ENCODE data around the gene TRAF3.
"Not testable (repeated sequence)": the region's sequence is repeated elsewhere in the genome, so short reads cannot be mapped to it uniquely, and the experiment has no call there.

Gene TRAF3

GRCh38 chr14:102754370-102755262 lies 22.6 kb upstream of the TRAF3 start:
- H3K36me3 ChIP-seq (ENCODE audit: control insufficient read depth, insufficient read depth, low read length, severe bottlenecking) = no peaks in the 10 kb centered on the region
- no peak for DNase-seq (ENCODE audit: low read depth)
- no peak overlapping the region for H3K4me3 ChIP-seq (ENCODE audit: low read length)
- H3K27me3 ChIP-seq (replicated peaks; ENCODE audit: control insufficient read depth, insufficient read depth, low read length) = no peaks in the 10 kb centered on the region
- no peaks in the 10 kb centered on the region for H3K4me1 ChIP-seq (ENCODE audit: control insufficient read depth, insufficient read depth, low read length)
- H3K9me3 ChIP-seq (ENCODE audit: control insufficient read depth, low read length) = no peaks in the 10 kb centered on the region
- no peak overlapping the region for H3K9ac ChIP-seq (ENCODE audit: low read length)

- H3K36me3 ChIP-seq (ENCODE audit: control insufficient read depth, insufficient read depth, low read length, severe bottlenecking) = no peaks in the 10 kb centered on the region
- peaks cover 18% of the 10 kb centered on the region for H3K27me3 ChIP-seq (replicated peaks; ENCODE audit: control insufficient read depth, insufficient read depth, low read length)
- no peaks in the 10 kb centered on the region for H3K4me1 ChIP-seq (ENCODE audit: control insufficient read depth, insufficient read depth, low read length)
- H3K4me3 ChIP-seq (ENCODE audit: low read length) = no peak overlapping the region
- H3K9me3 ChIP-seq (ENCODE audit: control insufficient read depth, low read length) = no peaks in the 10 kb centered on the region
- H3K9ac ChIP-seq (ENCODE audit: low read length) = no peak overlapping the region
- DNase-seq (ENCODE audit: low read depth) = no peak
Observed at GRCh38 chr14:102757646-102758045, 19.6 kb upstream of the TRAF3 start.

GRCh38 chr14:102758087-102758486 lies 19.2 kb upstream of the TRAF3 start:
- Histone ChIP-seq H3K4me3 (ENCODE audit: low read length) (no peak overlapping the region), H3K9ac (ENCODE audit: low read length) (no peak overlapping the region), H3K36me3 (ENCODE audit: control insufficient read depth, insufficient read depth, low read length, severe bottlenecking) (no peaks in the 10 kb centered on the region), H3K9me3 (ENCODE audit: control insufficient read depth, low read length) (no peaks in the 10 kb centered on the region), H3K4me1 (ENCODE audit: control insufficient read depth, insufficient read depth, low read length) (no peaks in the 10 kb centered on the region), H3K27me3 (replicated peaks; ENCODE audit: control insufficient read depth, insufficient read depth, low read length) (peaks cover 18% of the 10 kb centered on the region)
- no peak for DNase-seq (ENCODE audit: low read depth)

GRCh38 chr14:102759456-102760187 lies 17.6 kb upstream of the TRAF3 start:
- Histone ChIP-seq H3K4me1 (ENCODE audit: control insufficient read depth, insufficient read depth, low read length) (no peaks in the 10 kb centered on the region), H3K27me3 (replicated peaks; ENCODE audit: control insufficient read depth, insufficient read depth, low read length) (peaks cover 18% of the 10 kb centered on the region), H3K36me3 (ENCODE audit: control insufficient read depth, insufficient read depth, low read length, severe bottlenecking) (no peaks in the 10 kb centered on the region), H3K9ac (ENCODE audit: low read length) (no peak overlapping the region), H3K9me3 (ENCODE audit: control insufficient read depth, low read length) (no peaks in the 10 kb centered on the region), H3K4me3 (ENCODE audit: low read length) (no peak overlapping the region)
- DNase-seq (ENCODE audit: low read depth) = no peak

GRCh38 chr14:102760496-102761193 lies 16.6 kb upstream of the TRAF3 start:
- DNase-seq (ENCODE audit: low read depth) = no peak
- H3K4me3 ChIP-seq (ENCODE audit: low read length) = no peak overlapping the region
- no peaks in the 10 kb centered on the region for H3K36me3 ChIP-seq (ENCODE audit: control insufficient read depth, insufficient read depth, low read length, severe bottlenecking)
- H3K9me3 ChIP-seq (ENCODE audit: control insufficient read depth, low read length) = no peaks in the 10 kb centered on the region
- H3K27me3 ChIP-seq (replicated peaks; ENCODE audit: control insufficient read depth, insufficient read depth, low read length) = peaks cover 18% of the 10 kb centered on the region
- no peaks in the 10 kb centered on the region for H3K4me1 ChIP-seq (ENCODE audit: control insufficient read depth, insufficient read depth, low read length)
- H3K9ac ChIP-seq (ENCODE audit: low read length) = no peak overlapping the region

- Histone ChIP-seq H3K9me3 (ENCODE audit: control insufficient read depth, low read length) (no peaks in the 10 kb centered on the region), H3K27me3 (replicated peaks; ENCODE audit: control insufficient read depth, insufficient read depth, low read length) (peaks cover 18% of the 10 kb centered on the region), H3K9ac (ENCODE audit: low read length) (no peak overlapping the region), H3K4me1 (ENCODE audit: control insufficient read depth, insufficient read depth, low read length) (no peaks in the 10 kb centered on the region), H3K4me3 (ENCODE audit: low read length) (no peak overlapping the region), H3K36me3 (ENCODE audit: control insufficient read depth, insufficient read depth, low read length, severe bottlenecking) (no peaks in the 10 kb centered on the region)
- no peak for DNase-seq (ENCODE audit: low read depth)
Observed at GRCh38 chr14:102761206-102761605, 16.0 kb upstream of the TRAF3 start.

- Histone ChIP-seq H3K9me3 (ENCODE audit: control insufficient read depth, low read length) (no peaks in the 10 kb centered on the region), H3K4me1 (ENCODE audit: control insufficient read depth, insufficient read depth, low read length) (no peaks in the 10 kb centered on the region), H3K9ac (ENCODE audit: low read length) (no peak overlapping the region), H3K36me3 (ENCODE audit: control insufficient read depth, insufficient read depth, low read length, severe bottlenecking) (no peaks in the 10 kb centered on the region), H3K4me3 (ENCODE audit: low read length) (no peak overlapping the region), H3K27me3 (replicated peaks; ENCODE audit: control insufficient read depth, insufficient read depth, low read length) (peaks cover 30% of the 10 kb centered on the region)
- DNase-seq (ENCODE audit: low read depth) = no peak
Observed at GRCh38 chr14:102764220-102764671, 13.0 kb upstream of the TRAF3 start.

- not testable (repeated sequence) for H3K9me3 ChIP-seq (ENCODE audit: control insufficient read depth, low read length); H3K4me1 ChIP-seq (ENCODE audit: control insufficient read depth, insufficient read depth, low read length); H3K36me3 ChIP-seq (ENCODE audit: control insufficient read depth, insufficient read depth, low read length, severe bottlenecking); H3K9ac ChIP-seq (ENCODE audit: low read length); H3K4me3 ChIP-seq (ENCODE audit: low read length); DNase-seq (ENCODE audit: low read depth)
- peaks cover 32% of the 10 kb centered on the region for H3K27me3 ChIP-seq (replicated peaks; ENCODE audit: control insufficient read depth, insufficient read depth, low read length)
Observed at GRCh38 chr14:102765770-102766169, 11.5 kb upstream of the TRAF3 start.

- no peaks in the 10 kb centered on the region for H3K36me3 ChIP-seq (ENCODE audit: control insufficient read depth, insufficient read depth, low read length, severe bottlenecking)
- H3K4me3 ChIP-seq (ENCODE audit: low read length) = no peak overlapping the region
- no peaks in the 10 kb centered on the region for H3K9me3 ChIP-seq (ENCODE audit: control insufficient read depth, low read length)
- H3K27me3 ChIP-seq (replicated peaks; ENCODE audit: control insufficient read depth, insufficient read depth, low read length) = peaks cover 26% of the 10 kb centered on the region
- no peaks in the 10 kb centered on the region for H3K4me1 ChIP-seq (ENCODE audit: control insufficient read depth, insufficient read depth, low read length)
- no peak for DNase-seq (ENCODE audit: low read depth)
- no peak overlapping the region for H3K9ac ChIP-seq (ENCODE audit: low read length)
Observed at GRCh38 chr14:102768223-102769048, 8.8 kb upstream of the TRAF3 start.

GRCh38 chr14:102769049-102769327 lies 8.3 kb upstream of the TRAF3 start:
- H3K4me1 ChIP-seq (ENCODE audit: control insufficient read depth, insufficient read depth, low read length) = no peaks in the 10 kb centered on the region
- peaks cover 26% of the 10 kb centered on the region for H3K27me3 ChIP-seq (replicated peaks; ENCODE audit: control insufficient read depth, insufficient read depth, low read length)
- H3K36me3 ChIP-seq (ENCODE audit: control insufficient read depth, insufficient read depth, low read length, severe bottlenecking) = no peaks in the 10 kb centered on the region
- no peak overlapping the region for H3K4me3 ChIP-seq (ENCODE audit: low read length)
- no peak overlapping the region for H3K9ac ChIP-seq (ENCODE audit: low read length)
- no peaks in the 10 kb centered on the region for H3K9me3 ChIP-seq (ENCODE audit: control insufficient read depth, low read length)
- no peak for DNase-seq (ENCODE audit: low read depth)
